ENCODE results near the gene GLDN.
"Not testable (repeated sequence)": the region's sequence is repeated elsewhere in the genome, so short reads cannot be mapped to it uniquely, and the experiment has no call there.

Gene GLDN

DNA sequence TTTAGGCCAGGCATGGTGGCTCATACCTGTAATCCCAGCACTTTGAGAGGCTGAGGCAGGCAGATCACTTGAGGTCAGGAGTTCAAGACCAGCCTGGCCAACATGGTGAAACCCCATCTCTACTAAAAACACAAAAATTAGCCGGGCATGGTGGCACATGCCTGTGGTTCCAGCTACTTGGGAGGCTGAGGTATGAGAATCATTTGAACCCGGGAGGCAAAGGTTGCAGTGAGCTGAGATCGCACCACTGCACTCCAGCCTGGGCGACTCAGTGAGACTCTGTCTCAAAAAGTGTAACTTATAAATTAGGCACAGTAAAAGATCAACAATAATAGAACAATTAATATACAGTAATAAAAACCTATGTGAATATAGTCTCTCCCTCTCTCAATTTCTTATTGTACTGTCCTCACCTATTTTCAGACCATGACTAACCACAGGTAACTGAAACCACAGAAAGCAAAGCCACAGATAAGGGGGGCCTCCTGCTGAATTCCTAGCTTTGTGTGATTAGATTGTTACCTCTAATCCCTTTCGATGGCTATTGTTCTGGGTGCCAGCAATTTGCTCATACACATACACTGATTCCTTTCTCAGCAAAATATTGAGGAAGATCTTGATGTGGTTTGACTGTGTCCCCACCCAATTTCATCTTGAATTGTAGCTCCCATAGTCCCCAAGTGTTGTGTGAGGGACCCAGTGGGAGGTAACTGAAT, 104.7 kb downstream of the GLDN start:
- not testable (repeated sequence) for DNase-seq (ENCODE audit: low read depth)

DNA sequence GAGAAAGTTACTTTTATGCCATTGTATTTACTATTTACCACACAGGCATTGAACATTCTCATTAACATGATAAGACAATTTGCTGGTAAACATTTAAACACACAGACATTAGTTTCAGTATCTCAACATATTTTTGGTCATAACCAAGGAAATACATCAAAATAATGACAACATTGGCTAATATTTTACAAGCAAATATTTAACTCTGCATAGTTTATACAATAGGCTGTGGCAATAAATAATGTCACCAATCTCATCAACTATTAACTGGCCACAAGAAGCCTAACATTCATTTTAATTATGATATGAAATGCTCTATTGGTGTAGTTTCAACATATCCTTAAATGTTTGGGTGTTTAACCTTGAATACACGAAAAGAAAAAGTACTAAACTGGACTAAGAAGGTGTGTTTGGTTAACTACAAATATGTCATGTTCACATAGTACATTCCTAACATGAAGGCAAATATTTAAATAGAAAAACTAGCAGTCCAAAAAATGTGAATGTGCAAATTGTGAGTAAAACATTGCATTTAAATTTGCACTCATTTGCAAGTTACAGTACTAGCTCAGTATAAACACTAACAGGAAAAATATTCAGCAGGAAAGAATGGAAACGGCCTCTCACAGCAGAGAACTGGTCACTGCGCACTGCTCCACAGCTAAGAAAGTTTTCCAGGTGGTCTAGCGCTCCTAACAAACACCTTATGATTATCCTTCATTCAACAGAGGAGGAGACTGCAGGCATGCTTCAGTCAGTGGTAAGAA, 106.6 kb downstream of the GLDN start:
- no peak for DNase-seq (ENCODE audit: low read depth)

DNA sequence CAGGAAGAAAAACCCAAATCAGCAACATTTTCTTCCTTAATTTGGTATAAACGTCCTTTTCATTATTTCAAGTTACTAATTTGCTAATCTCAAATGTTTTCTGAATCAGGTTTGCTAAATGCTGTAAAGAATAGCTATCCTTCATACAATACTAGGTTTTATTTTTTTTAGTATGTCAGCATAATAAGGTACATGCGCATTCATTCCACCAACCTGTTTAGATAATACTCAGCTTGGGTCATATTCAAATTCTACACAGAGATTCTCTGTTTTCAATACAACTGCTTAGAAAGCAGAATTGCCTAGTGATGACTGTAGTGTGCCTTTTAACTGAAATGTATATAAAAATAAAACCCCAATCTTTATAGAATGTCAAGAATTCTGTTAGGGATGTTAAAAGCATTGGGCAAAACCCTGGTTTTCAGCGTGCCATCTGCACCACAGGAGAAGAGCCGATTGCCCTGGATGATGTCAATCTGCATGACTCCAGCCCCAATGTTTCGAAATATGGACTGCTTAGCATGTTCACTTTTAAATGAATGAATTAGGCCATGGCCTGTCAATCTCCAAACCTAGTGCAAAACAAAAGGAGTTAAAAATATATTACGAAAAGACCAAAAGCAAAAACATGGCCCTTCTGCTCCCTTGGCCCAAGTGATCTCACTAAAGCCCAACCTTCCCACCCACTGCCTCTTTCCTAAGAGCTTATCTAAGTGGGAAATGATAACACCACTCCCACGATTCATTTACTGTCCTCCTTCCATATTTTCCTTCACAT, 107.4 kb downstream of the GLDN start:
- DNase-seq (ENCODE audit: low read depth) = no peak

DNA sequence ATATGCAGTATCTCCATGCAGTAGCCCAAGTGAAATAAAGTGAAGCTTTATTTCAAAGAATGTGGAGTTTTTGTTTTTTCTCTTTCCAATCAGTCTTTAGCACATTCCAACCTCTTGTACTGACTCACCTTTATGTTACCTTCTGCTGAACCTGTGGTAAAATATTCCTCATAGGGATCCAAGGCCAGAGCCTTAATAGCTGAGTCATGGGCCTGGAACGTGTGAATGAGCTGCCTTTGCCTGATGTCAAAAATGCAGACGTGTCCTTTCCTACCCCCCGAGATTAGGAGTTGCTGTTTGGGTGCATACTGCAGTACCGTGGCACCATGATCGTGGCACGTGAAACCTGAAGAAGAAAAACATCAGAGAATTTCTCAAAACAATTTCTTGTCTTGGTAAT, 108.5 kb downstream of the GLDN start:
- DNase-seq (ENCODE audit: low read depth) = no peak

Measured in activated T-cell treated with anti-CD3 and anti-CD28 coated beads for 1 hour (primary cell).